Activated naive CD4-positive, alpha-beta T cell treated with anti-CD3 and anti-CD28 coated beads, Interleukin-2, amount 10 ng/mL, durations not matched to agents 5 hours and 36 hours (primary cell): ENCODE measurements around the gene RGPD6. TPM values are rescaled to one million over a fixed set of nuclear protein-coding genes. Genes with fewer than 3 reads are reported as not detected.

ENCODE experiments used
- total RNA-seq, 2 experiments: library from RNA; stranded (reverse); gene quantifications; one replicate each; pipeline ENCODE4 v1.2.3, GENCODE V29; 2021

Gene RGPD6
- total RNA-seq, result 10 to 100 TPM in 1 of 2 experiments, 1 to 10 TPM in 1; 2.6 to 13.3 TPM

DNA sequence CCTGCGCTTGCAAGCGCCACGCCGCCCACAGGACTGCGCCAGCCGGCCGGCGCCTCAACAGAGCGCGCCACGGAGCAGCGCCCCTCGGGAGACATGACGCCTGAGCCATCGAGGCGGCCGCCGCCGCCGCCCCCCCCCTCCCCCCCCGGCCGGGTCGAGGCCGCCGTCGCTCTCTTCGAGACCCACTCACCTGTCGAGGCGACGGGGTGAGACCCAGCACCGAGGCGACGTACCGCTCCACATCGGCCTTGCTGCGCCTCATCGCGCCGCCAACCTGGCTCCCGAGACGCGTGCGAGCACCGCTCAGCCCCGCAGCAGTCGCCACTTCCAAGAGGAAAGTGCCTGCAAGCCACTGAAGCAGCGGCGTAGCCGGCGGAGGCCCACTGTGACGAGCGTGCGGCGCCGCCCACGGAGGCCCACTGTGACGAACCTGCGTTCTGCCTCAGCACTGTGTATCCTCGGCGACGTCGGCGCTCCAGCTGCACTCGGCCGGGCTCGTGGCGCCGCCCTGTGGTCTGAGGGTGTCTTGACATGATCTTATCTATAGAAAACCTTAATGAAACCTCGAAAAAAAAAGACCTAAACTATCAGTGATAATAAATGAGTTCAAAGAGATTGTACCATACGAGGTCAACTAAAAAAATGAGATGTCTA, at the start of gene RGPD6:
TSS of gene RGPD6 (minus strand) at position 460 of the 654 bp plus-strand sequence. CDS start at position 262, 198 bp downstream.

DNA sequence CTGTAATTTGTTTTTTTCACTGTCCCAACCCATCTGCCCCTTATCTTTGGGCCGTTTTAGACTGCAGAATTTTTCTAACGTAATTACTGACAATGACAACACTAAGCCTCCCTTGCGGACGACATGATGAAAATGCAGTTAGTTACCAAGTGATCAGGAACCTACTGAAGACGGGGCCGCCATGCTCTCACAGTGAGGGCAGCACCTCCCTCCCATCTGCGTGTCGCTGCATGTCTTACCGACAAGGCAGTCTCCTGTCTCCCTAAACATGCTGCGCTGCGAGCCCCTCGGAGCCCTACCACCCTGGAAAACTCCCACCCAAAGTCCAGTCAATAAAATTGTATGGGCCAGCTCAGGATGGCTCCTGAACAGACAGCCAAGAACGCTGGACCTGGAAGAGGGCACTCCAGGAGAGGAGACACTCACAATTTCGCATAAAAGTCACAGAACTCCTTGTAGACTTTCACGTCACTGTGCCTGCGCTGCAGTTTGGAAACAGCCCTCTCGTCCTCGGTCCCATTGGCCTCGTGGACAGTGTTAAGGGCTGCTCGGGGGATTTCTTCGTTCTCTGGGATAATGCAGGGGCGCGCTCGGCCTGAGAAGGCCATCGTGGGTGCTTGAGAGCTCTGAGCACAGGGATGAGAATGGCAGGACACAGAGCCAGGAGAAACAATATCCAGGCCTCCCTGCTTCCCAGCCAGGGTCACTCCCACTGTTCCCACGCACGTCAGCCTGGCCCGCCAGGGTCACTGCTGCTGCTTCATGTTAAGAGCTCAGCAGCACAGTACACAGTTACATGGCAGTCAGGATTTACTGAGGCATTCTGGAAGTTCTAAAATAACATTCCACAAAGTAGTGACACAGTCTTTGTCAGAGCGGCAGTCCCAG, 104.6 kb downstream of the RGPD6 start, which contains the start of gene LIMS4:
TSS of gene LIMS4 (minus strand) at position 646 of the 888 bp plus-strand sequence. CDS start at position 608, 38 bp downstream.

Other genes starting within 250 kb of the RGPD6 start
- gene LIMS4, start 104.4 kb downstream of the RGPD6 start, total RNA-seq, result 1 to 10 TPM in 1 of 2 experiments, under 1 TPM in 1; 0.67 to 1.6 TPM
- gene BUB1, start 100.8 kb upstream of the RGPD6 start, total RNA-seq, result 10 to 100 TPM; 82.2 to 85.8 TPM
- gene ACOXL, start 155.4 kb upstream of the RGPD6 start, total RNA-seq, result not detected